Thyroid gland (tissue), 4 donors: ENCODE results near the gene ANO2.

Experiments used
- POLR2A ChIP-seq, 2 donors: fragments of 450-650 bp; IDR thresholded peaks; one replicate each; pipeline ENCODE4 v1.6.1; 2017; ENCODE audit warnings: antibody characterized with exemption in 2 of 2, mild to moderate bottlenecking in 2 of 2, moderate library complexity in 1 of 2
- TF ChIP-seq, protein P1 (sequence below), 6 experiments: fragments of 200-600 bp in 3 of 6; fragments of 450-650 bp in 3 of 6; sonication (generic) in 3 of 6; IDR thresholded peaks; one replicate each; pipeline ENCODE4 v1.5.1; 2016 to 2019; ENCODE audit warnings: antibody characterized with exemption in 6 of 6, mild to moderate bottlenecking in 2 of 6, inconsistent platforms in 1 of 6, moderate library complexity in 1 of 6

DNA sequence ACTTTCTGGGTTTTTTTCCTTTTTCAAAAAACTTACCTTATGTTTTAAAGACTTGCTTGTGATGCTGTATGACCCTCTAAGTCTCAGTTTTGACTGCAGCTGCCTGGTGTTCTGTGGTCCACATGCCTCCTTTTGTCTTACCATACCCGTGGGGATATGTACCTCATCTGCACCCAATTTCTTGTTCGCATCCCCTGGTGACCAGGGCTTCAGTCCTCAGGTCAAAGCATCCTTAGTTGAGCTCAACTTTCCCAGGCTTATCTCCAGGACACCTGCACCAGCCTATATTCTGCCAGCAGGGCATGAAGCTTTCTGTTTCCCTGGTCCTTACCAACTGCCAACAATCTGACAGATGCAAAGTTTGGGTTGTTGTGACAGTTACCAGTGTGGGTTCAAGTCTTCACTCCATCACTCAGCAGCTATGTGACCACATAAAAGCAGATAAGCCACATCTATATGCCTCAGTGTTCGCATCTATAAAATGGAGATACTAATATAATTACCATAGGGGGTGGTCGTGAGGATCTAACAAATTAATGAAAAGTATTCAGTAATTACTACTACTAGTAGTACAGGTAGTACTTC is 419.2 kb downstream of the ANO2 start:
- TF ChIP-seq, protein P1, sequence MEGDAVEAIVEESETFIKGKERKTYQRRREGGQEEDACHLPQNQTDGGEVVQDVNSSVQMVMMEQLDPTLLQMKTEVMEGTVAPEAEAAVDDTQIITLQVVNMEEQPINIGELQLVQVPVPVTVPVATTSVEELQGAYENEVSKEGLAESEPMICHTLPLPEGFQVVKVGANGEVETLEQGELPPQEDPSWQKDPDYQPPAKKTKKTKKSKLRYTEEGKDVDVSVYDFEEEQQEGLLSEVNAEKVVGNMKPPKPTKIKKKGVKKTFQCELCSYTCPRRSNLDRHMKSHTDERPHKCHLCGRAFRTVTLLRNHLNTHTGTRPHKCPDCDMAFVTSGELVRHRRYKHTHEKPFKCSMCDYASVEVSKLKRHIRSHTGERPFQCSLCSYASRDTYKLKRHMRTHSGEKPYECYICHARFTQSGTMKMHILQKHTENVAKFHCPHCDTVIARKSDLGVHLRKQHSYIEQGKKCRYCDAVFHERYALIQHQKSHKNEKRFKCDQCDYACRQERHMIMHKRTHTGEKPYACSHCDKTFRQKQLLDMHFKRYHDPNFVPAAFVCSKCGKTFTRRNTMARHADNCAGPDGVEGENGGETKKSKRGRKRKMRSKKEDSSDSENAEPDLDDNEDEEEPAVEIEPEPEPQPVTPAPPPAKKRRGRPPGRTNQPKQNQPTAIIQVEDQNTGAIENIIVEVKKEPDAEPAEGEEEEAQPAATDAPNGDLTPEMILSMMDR (IDR thresholded peaks at IDR 0.05): no peak
- no peak for TF ChIP-seq POLR2A (IDR thresholded peaks at IDR 0.05)
